Islet of Langerhans (tissue), 1 donor: ENCODE measurements around the gene CHD9NB.
"Not testable (repeated sequence)": the region's sequence is repeated elsewhere in the genome, so short reads cannot be mapped to it uniquely, and the experiment has no call there.

Source experiments
- FAIRE-seq: peaks from one replicate; lab custom pipeline; 2011; peaks lifted over from hg19 to GRCh38; lab: Jason Lieb, UNC

CHD9NB gene

GRCh38 chr16:53056392-53056881, 3.7 kb upstream of the CHD9NB start:
- FAIRE-seq = no peak

- no peak for FAIRE-seq
Observed at GRCh38 chr16:53055541-53056391, 3.1 kb upstream of the CHD9NB start.

GRCh38 chr16:53054670-53055485, 2.2 kb upstream of the CHD9NB start, which contains the start of gene CHD9:
Gene CHD9 (plus strand): TSS chr16:53054991. CDS start chr16:53156090, 101,099 bp downstream.
- no peak for FAIRE-seq

- FAIRE-seq = no peak
Observed at GRCh38 chr16:53053967-53054669, 1.4 kb upstream of the CHD9NB start.

GRCh38 chr16:53051255-53051654, 1.4 kb downstream of the CHD9NB start:
- not testable (repeated sequence) for FAIRE-seq

GRCh38 chr16:53048139-53048915, 4.4 kb downstream of the CHD9NB start:
- FAIRE-seq = no peak

GRCh38 chr16:53047515-53047914, 5.2 kb downstream of the CHD9NB start:
- not testable (repeated sequence) for FAIRE-seq

- no peak for FAIRE-seq
Observed at GRCh38 chr16:53045341-53046220, 7.1 kb downstream of the CHD9NB start.

- no peak for FAIRE-seq
Observed at GRCh38 chr16:53043986-53044601, 8.6 kb downstream of the CHD9NB start.

GRCh38 chr16:53043428-53043831, 9.3 kb downstream of the CHD9NB start:
- FAIRE-seq = no peak

GRCh38 chr16:53042235-53042701, 10.4 kb downstream of the CHD9NB start:
- no peak for FAIRE-seq

GRCh38 chr16:53041320-53042051, 11.2 kb downstream of the CHD9NB start:
- no peak for FAIRE-seq

- no peak for FAIRE-seq
Observed at GRCh38 chr16:53040788-53041187, 11.9 kb downstream of the CHD9NB start.

- not testable (repeated sequence) for FAIRE-seq
Observed at GRCh38 chr16:53036711-53037110, 16.0 kb downstream of the CHD9NB start.

- FAIRE-seq = no peak
Observed at GRCh38 chr16:53036066-53036465, 16.6 kb downstream of the CHD9NB start.

- no peak for FAIRE-seq
Observed at GRCh38 chr16:53035176-53035942, 17.3 kb downstream of the CHD9NB start.

GRCh38 chr16:53034306-53034705, 18.4 kb downstream of the CHD9NB start:
- FAIRE-seq = no peak

- no peak for FAIRE-seq
Observed at GRCh38 chr16:53031323-53031942, 21.3 kb downstream of the CHD9NB start.
